ENCODE results near the gene HBM.

- no peak for TF ChIP-seq EP300 (IDR thresholded peaks at IDR 0.05)
- TF ChIP-seq, protein P1, sequence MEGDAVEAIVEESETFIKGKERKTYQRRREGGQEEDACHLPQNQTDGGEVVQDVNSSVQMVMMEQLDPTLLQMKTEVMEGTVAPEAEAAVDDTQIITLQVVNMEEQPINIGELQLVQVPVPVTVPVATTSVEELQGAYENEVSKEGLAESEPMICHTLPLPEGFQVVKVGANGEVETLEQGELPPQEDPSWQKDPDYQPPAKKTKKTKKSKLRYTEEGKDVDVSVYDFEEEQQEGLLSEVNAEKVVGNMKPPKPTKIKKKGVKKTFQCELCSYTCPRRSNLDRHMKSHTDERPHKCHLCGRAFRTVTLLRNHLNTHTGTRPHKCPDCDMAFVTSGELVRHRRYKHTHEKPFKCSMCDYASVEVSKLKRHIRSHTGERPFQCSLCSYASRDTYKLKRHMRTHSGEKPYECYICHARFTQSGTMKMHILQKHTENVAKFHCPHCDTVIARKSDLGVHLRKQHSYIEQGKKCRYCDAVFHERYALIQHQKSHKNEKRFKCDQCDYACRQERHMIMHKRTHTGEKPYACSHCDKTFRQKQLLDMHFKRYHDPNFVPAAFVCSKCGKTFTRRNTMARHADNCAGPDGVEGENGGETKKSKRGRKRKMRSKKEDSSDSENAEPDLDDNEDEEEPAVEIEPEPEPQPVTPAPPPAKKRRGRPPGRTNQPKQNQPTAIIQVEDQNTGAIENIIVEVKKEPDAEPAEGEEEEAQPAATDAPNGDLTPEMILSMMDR (IDR thresholded peaks at IDR 0.05): no peak
These were observed 19.1 kb upstream of the HBM start for GRCh38 chr16:146646-147045.
